Lower lobe of right lung (tissue), 2 donors: ENCODE measurements around the gene THAP4. TPM values are rescaled to one million over a fixed set of nuclear protein-coding genes. Genes with fewer than 3 reads are reported as not detected.
A peak's percentile ranks its signal among the peaks of the same experiment; 100 is the strongest.

ENCODE experiments used
- ATAC-seq, 2 donors: fragments of 200-7000 bp; cut with Tn5 transposase; one replicate each; pipeline ENCODE4 v1.9.1; 2020 to 2022; ENCODE audit warnings: mild to moderate bottlenecking in 2 of 2, moderate library complexity in 2 of 2
- DNase-seq: peaks from one replicate; pipeline ENCODE4 v3.0.0-alpha.2; 2020
- H3K27ac ChIP-seq: fragments of 200-600 bp; one replicate; pipeline ENCODE4 v1.8.0; 2022
- H3K27me3 ChIP-seq: fragments of 200-600 bp; one replicate; pipeline ENCODE4 v1.8.0; 2022; ENCODE audit warnings: low read depth
- H3K36me3 ChIP-seq: fragments of 200-600 bp; one replicate; pipeline ENCODE4 v1.8.0; 2022; ENCODE audit warnings: mild to moderate bottlenecking
- H3K4me1 ChIP-seq: fragments of 200-600 bp; one replicate; pipeline ENCODE4 v1.8.0; 2022
- H3K4me3 ChIP-seq: fragments of 200-600 bp; one replicate; pipeline ENCODE4 v1.8.0; 2022; ENCODE audit warnings: mild to moderate bottlenecking
- H3K9me3 ChIP-seq: fragments of 200-600 bp; one replicate; pipeline ENCODE4 v1.8.0; 2022
- CTCF ChIP-seq: fragments of 200-600 bp; IDR thresholded peaks from one replicate; pipeline ENCODE4 v1.8.0; 2022; ENCODE audit warnings: antibody characterized with exemption, mild to moderate bottlenecking
- intact Hi-C: fragments of 100-400 bp; cut with DNase I; formaldehyde crosslinking; loops from one replicate; pipeline ENCODE4 v1.11.0; 2022
- total RNA-seq: library from RNA; stranded (reverse); fragmentation: NEBNext Ultra II Directional; extraction: Animal tissue kit (Norgen Biotek cat#: 25700); gene quantifications from one replicate; pipeline ENCODE4 v1.2.1, GENCODE V29; 2021
- donor health status: DM: no; HTN: yes; CAD: no; lungs with severe emphysema.

THAP4 gene
- total RNA-seq, 1 donor from 2014 or later = 39.8 TPM

- Histone ChIP-seq H3K36me3 (peaks cover 5% of the 10 kb centered on the region), H3K27me3 (no peaks in the 10 kb centered on the region), H3K9me3 (no peaks in the 10 kb centered on the region), H3K4me1 (peaks cover 19% of the 10 kb centered on the region), H3K4me3 (no peak overlapping the region), H3K27ac (no peak overlapping the region)
- TF ChIP-seq CTCF = no peak
- ATAC-seq (no peak), DNase-seq (no peak)
- intact Hi-C loops = no loop called here
Measured at GRCh38 chr2:241615522-241616052, 21.4 kb downstream of the THAP4 start.

GRCh38 chr2:241615041-241615440, 21.9 kb downstream of the THAP4 start:
- intact Hi-C loops = no loop called here
- no peak for TF ChIP-seq CTCF

GRCh38 chr2:241613017-241613780, 23.8 kb downstream of the THAP4 start:
- Histone ChIP-seq H3K4me1 (peaks cover 27% of the 10 kb centered on the region), H3K9me3 (no peaks in the 10 kb centered on the region), H3K36me3 (no peaks in the 10 kb centered on the region), H3K27ac (no peak overlapping the region), H3K4me3 (no peak overlapping the region), H3K27me3 (no peaks in the 10 kb centered on the region)
- DNase-seq = no peak
- ATAC-seq = no peak
- no peak for TF ChIP-seq CTCF
- intact Hi-C loops = no loop called here

More at GRCh38 chr2:241615041-241615440, 21.9 kb downstream of the THAP4 start:
- Histone ChIP-seq H3K27me3 (no peaks in the 10 kb centered on the region), H3K9me3 (no peaks in the 10 kb centered on the region), H3K27ac (no peak overlapping the region), H3K4me3 (no peak overlapping the region), H3K4me1 (peaks cover 19% of the 10 kb centered on the region), H3K36me3 (peaks cover 5% of the 10 kb centered on the region)
- DNase-seq (no peak), ATAC-seq (no peak)

- Histone ChIP-seq H3K27me3 (no peaks in the 10 kb centered on the region), H3K9me3 (no peaks in the 10 kb centered on the region), H3K4me1 (peaks cover 19% of the 10 kb centered on the region), H3K4me3 (no peak overlapping the region), H3K27ac (peak overlapping the region; percentile 10), H3K36me3 (no peaks in the 10 kb centered on the region)
- intact Hi-C loops = no loop called here
- DNase-seq (no peak), ATAC-seq (no peak)
- no peak for TF ChIP-seq CTCF
Measured at GRCh38 chr2:241612156-241613016, 24.6 kb downstream of the THAP4 start.

GRCh38 chr2:241611062-241611461, 25.9 kb downstream of the THAP4 start:
- ATAC-seq (no peak), DNase-seq (no peak)
- Histone ChIP-seq H3K27me3 (no peaks in the 10 kb centered on the region), H3K27ac (peak overlapping the region; percentile 83), H3K4me1 (peaks cover 16% of the 10 kb centered on the region), H3K4me3 (no peak overlapping the region), H3K9me3 (no peaks in the 10 kb centered on the region), H3K36me3 (peaks cover 8% of the 10 kb centered on the region)
- TF ChIP-seq CTCF = no peak
- intact Hi-C loops = no loop called here
